Activated naive CD4-positive, alpha-beta T cell treated with anti-CD3 and anti-CD28 coated beads for 36 hours (primary cell): ENCODE data around the gene SLC27A4. TPM values are rescaled to one million over a fixed set of nuclear protein-coding genes. Genes with fewer than 3 reads are reported as not detected.

ENCODE experiments used
- CTCF ChIA-PET: fragments of 350-600 bp; sonication (Branson Sonifier 250); formaldehyde crosslinking; loops from one replicate; lab custom pipeline; 2021; ENCODE audit warnings: antibody characterized with exemption; lab: Charles Lee
- DNase-seq: peaks from one replicate; pipeline ENCODE4 v3.0.0-alpha.2; 2020
- H3K27ac Mint-ChIP-seq: one replicate; pipeline ENCODE4 v1.8.0; 2021; ENCODE audit warnings: mild to moderate bottlenecking, mixed read lengths
- H3K27me3 Mint-ChIP-seq: one replicate; pipeline ENCODE4 v1.8.0; 2021; ENCODE audit warnings: low read depth, mixed read lengths
- H3K36me3 Mint-ChIP-seq: one replicate; pipeline ENCODE4 v1.8.0; 2021; ENCODE audit warnings: low read depth, mixed read lengths
- H3K4me1 Mint-ChIP-seq: one replicate; pipeline ENCODE4 v1.8.0; 2021; ENCODE audit warnings: low read depth, mixed read lengths
- H3K4me3 Mint-ChIP-seq: one replicate; pipeline ENCODE4 v1.8.0; 2021; ENCODE audit warnings: mild to moderate bottlenecking, moderate library complexity, mixed read lengths
- H3K9me3 Mint-ChIP-seq: one replicate; pipeline ENCODE4 v1.8.0; 2021; ENCODE audit warnings: mixed read lengths
- intact Hi-C: fragments of 100-400 bp; cut with micrococcal nuclease; formaldehyde crosslinking; loops from one replicate; pipeline ENCODE4 v1.15.1; 2023
- total RNA-seq, 2 experiments: library from RNA; stranded (reverse); gene quantifications; one replicate each; pipeline ENCODE4 v1.2.3, GENCODE V29; 2021

SLC27A4 gene
- total RNA-seq, 2 experiments from 2014 or later, result 5.7 to 6.8 TPM

- peaks cover 2% of the 10 kb centered on the region for H3K36me3 Mint-ChIP-seq
- no peak for DNase-seq
- peaks cover 10% of the 10 kb centered on the region for H3K27me3 Mint-ChIP-seq
- intact Hi-C loops, result no loop called here
- no peak overlapping the region for H3K27ac Mint-ChIP-seq
- CTCF ChIA-PET, result no interaction called here
- H3K4me1 Mint-ChIP-seq, result no peaks in the 10 kb centered on the region
- H3K4me3 Mint-ChIP-seq, result no peak overlapping the region
- H3K9me3 Mint-ChIP-seq, result no peaks in the 10 kb centered on the region
These were observed 56.8 kb downstream of the SLC27A4 start for GRCh38 chr9:128396970-128397613.

- H3K36me3 Mint-ChIP-seq, result no peaks in the 10 kb centered on the region
- CTCF ChIA-PET, result interaction anchor here (0.6 to 0.9 kb wide), 2 partner anchors 43 to 131 kb away, joined by 3 to 4 read pairs; no protein-coding TSS in a partner anchor
- no peak overlapping the region for H3K4me3 Mint-ChIP-seq
- no peaks in the 10 kb centered on the region for H3K9me3 Mint-ChIP-seq
- no peaks in the 10 kb centered on the region for H3K4me1 Mint-ChIP-seq
- no peak overlapping the region for H3K27ac Mint-ChIP-seq
- peaks cover 10% of the 10 kb centered on the region for H3K27me3 Mint-ChIP-seq
- intact Hi-C loops, result no loop called here
- DNase-seq, result no peak
These were observed 57.5 kb downstream of the SLC27A4 start for GRCh38 chr9:128397831-128398230.

- H3K4me1 Mint-ChIP-seq, result no peaks in the 10 kb centered on the region
- intact Hi-C loops, result no loop called here
- CTCF ChIA-PET, result interaction anchor here (0.6 kb wide), 2 partner anchors 20 to 575 kb away, joined by 3 read pairs; no protein-coding TSS in a partner anchor
- no peak overlapping the region for H3K4me3 Mint-ChIP-seq
- DNase-seq, result no peak
- peaks cover 10% of the 10 kb centered on the region for H3K27me3 Mint-ChIP-seq
- H3K36me3 Mint-ChIP-seq, result no peaks in the 10 kb centered on the region
- no peaks in the 10 kb centered on the region for H3K9me3 Mint-ChIP-seq
- H3K27ac Mint-ChIP-seq, result no peak overlapping the region
These were observed 59.5 kb downstream of the SLC27A4 start for GRCh38 chr9:128399861-128400260.

GRCh38 chr9:128404560-128404959 is 64.2 kb downstream of the SLC27A4 start:
- Mint-ChIP-seq H3K36me3 (no peaks in the 10 kb centered on the region), H3K27ac (no peak overlapping the region), H3K4me3 (no peak overlapping the region), H3K27me3 (peaks cover 14% of the 10 kb centered on the region), H3K4me1 (no peaks in the 10 kb centered on the region), H3K9me3 (no peaks in the 10 kb centered on the region)
- DNase-seq, result no peak
- CTCF ChIA-PET, result no interaction called here
- intact Hi-C loops, result no loop called here

- Mint-ChIP-seq H3K4me1 (no peaks in the 10 kb centered on the region), H3K36me3 (no peaks in the 10 kb centered on the region), H3K9me3 (no peaks in the 10 kb centered on the region), H3K27me3 (peaks cover 20% of the 10 kb centered on the region), H3K27ac (no peak overlapping the region), H3K4me3 (no peak overlapping the region)
- intact Hi-C loops, result no loop called here
- DNase-seq, result no peak
- CTCF ChIA-PET, result no interaction called here
These were observed 64.9 kb downstream of the SLC27A4 start for GRCh38 chr9:128405077-128405779.

- no peaks in the 10 kb centered on the region for H3K36me3 Mint-ChIP-seq
- intact Hi-C loops, result no loop called here
- CTCF ChIA-PET, result no interaction called here
- H3K27ac Mint-ChIP-seq, result no peak overlapping the region
- H3K27me3 Mint-ChIP-seq, result peaks cover 20% of the 10 kb centered on the region
- no peaks in the 10 kb centered on the region for H3K9me3 Mint-ChIP-seq
- H3K4me1 Mint-ChIP-seq, result no peaks in the 10 kb centered on the region
- no peak overlapping the region for H3K4me3 Mint-ChIP-seq
- DNase-seq, result no peak
These were observed 65.4 kb downstream of the SLC27A4 start for GRCh38 chr9:128405780-128406171.

- Mint-ChIP-seq H3K4me1 (no peaks in the 10 kb centered on the region), H3K27ac (no peak overlapping the region), H3K4me3 (no peak overlapping the region), H3K9me3 (no peaks in the 10 kb centered on the region), H3K27me3 (peaks cover 29% of the 10 kb centered on the region), H3K36me3 (no peaks in the 10 kb centered on the region)
- no peak for DNase-seq
- CTCF ChIA-PET, result interaction anchor here (1.5 kb wide), 1 partner anchor 25 kb away, joined by 3 read pairs; no protein-coding TSS in a partner anchor
- intact Hi-C loops, result no loop called here
These were observed 66.6 kb downstream of the SLC27A4 start for GRCh38 chr9:128406848-128407391.

GRCh38 chr9:128408963-128409431 is 68.7 kb downstream of the SLC27A4 start:
- CTCF ChIA-PET, result interaction anchor here (3.0 kb wide), 1 partner anchor 11 kb away, joined by 10 read pairs; no protein-coding TSS in a partner anchor
- H3K4me3 Mint-ChIP-seq, result no peak overlapping the region
- no peaks in the 10 kb centered on the region for H3K4me1 Mint-ChIP-seq
- DNase-seq, result no peak
- H3K27me3 Mint-ChIP-seq, result peaks cover 35% of the 10 kb centered on the region
- intact Hi-C loops, result no loop called here
- H3K27ac Mint-ChIP-seq, result no peak overlapping the region
- no peaks in the 10 kb centered on the region for H3K36me3 Mint-ChIP-seq
- no peaks in the 10 kb centered on the region for H3K9me3 Mint-ChIP-seq

- Mint-ChIP-seq H3K36me3 (no peaks in the 10 kb centered on the region), H3K27ac (no peak overlapping the region), H3K27me3 (peaks cover 37% of the 10 kb centered on the region), H3K4me3 (no peak overlapping the region), H3K4me1 (no peaks in the 10 kb centered on the region), H3K9me3 (no peaks in the 10 kb centered on the region)
- CTCF ChIA-PET, result interaction anchor here (3.0 kb wide), 1 partner anchor 10 kb away, joined by 10 read pairs; no protein-coding TSS in a partner anchor
- no peak for DNase-seq
- intact Hi-C loops, result no loop called here
These were observed 69.1 kb downstream of the SLC27A4 start for GRCh38 chr9:128409450-128409849.

GRCh38 chr9:128409978-128410377 is 69.7 kb downstream of the SLC27A4 start:
- Mint-ChIP-seq H3K27ac (no peak overlapping the region), H3K27me3 (peaks cover 41% of the 10 kb centered on the region), H3K4me3 (no peak overlapping the region), H3K36me3 (no peaks in the 10 kb centered on the region), H3K4me1 (no peaks in the 10 kb centered on the region), H3K9me3 (no peaks in the 10 kb centered on the region)
- intact Hi-C loops, result no loop called here
- CTCF ChIA-PET, result interaction anchor here (0.6 to 3.8 kb wide), 4 partner anchors 10 to 48 kb away, joined by 3 to 24 read pairs (median 8); partner anchors contain the start of gene URM1
- no peak for DNase-seq
